HG02759 (cell line): ENCODE results near the gene FBLIM1.
"Not testable (repeated sequence)": the region's sequence is repeated elsewhere in the genome, so short reads cannot be mapped to it uniquely, and the experiment has no call there.

Source experiments
- ATAC-seq: cut with Tn5 transposase; IDR thresholded peaks from one replicate; pipeline ENCODE4 v1.9.1; 2021; ENCODE audit warnings: mild to moderate bottlenecking, moderate library complexity; ENCODE audit not compliant: unreplicated experiment

The FBLIM1 gene

DNA sequence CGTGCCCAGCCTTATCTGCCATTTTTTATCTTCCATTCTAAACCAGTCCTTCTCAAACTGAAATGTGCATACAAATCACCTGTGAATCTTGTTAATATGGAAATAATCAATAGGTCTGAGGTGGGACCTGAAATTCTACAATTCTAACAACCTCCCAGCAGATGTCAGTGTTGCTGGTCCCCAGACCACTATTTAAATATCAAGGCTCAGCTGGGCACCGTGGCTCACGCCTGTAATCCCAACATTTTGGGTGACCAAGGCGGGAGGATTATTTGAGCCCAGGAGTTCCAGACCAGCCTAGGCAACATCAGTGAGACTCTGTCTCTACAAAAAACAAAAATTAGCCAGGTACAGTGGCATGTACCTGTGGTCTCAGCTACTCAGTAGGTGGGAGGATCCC, 44.8 kb downstream of the FBLIM1 start:
- ATAC-seq = no peak

- ATAC-seq = no peak
These were observed 45.5 kb downstream of the FBLIM1 start for GRCh38 chr1:15804060-15804459.

- no peak for ATAC-seq
These were observed 48.5 kb downstream of the FBLIM1 start for GRCh38 chr1:15807121-15807520.

- ATAC-seq = not testable (repeated sequence)
These were observed 49.0 kb downstream of the FBLIM1 start, which contains the start of gene UQCRHL for GRCh38 chr1:15807549-15807948. Gene UQCRHL, minus strand, starts transcription at chr1:15807649. Its CDS starts 0 bp downstream, at chr1:15807649.

DNA sequence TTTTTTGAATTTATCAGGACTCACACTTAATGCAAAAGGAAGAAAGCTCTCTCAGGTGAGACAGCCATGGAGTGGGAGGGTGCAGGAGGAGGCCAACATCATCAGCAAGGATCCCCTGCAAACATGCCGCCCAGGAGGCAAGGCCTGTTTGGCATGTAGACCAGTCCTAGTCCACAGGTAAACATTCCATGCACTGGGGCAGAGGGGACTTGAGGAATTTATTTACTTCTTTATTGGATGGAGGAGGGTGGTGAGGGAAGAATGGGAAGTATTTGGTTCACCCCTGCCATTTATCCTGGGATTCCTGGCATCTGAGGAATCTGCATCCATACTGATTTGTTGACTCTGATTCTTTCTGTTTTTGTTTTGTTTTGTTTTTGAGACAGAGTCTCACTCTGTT, 50.4 kb downstream of the FBLIM1 start:
- ATAC-seq = no peak

DNA sequence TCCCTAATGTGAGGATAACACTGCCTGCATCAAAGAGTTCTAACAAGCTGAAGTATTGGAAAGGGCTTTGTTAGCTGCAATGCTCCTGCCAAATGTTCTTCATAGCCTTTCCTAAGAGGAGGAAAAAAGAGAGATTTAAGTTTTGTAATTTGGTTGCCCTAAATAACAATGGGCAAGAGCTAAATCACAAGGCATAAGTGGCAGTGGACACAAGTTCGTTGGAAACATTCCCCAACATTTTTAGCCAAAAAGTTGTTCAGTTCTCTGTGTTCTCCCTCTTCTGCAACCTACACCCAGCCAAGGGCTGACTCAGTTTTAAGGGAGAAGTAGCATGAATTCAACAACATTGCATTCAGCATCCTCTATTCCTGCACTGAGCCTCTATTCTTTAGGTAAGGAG, 51.5 kb downstream of the FBLIM1 start:
- ATAC-seq = no peak

- ATAC-seq = no peak
These were observed 58.1 kb downstream of the FBLIM1 start for GRCh38 chr1:15816674-15817073.

- no peak for ATAC-seq
These were observed 61.9 kb downstream of the FBLIM1 start for GRCh38 chr1:15820478-15820877.

- no peak for ATAC-seq
These were observed 67.2 kb downstream of the FBLIM1 start for GRCh38 chr1:15825800-15826199.

- ATAC-seq = no peak
These were observed 68.4 kb downstream of the FBLIM1 start for GRCh38 chr1:15826810-15827507.

DNA sequence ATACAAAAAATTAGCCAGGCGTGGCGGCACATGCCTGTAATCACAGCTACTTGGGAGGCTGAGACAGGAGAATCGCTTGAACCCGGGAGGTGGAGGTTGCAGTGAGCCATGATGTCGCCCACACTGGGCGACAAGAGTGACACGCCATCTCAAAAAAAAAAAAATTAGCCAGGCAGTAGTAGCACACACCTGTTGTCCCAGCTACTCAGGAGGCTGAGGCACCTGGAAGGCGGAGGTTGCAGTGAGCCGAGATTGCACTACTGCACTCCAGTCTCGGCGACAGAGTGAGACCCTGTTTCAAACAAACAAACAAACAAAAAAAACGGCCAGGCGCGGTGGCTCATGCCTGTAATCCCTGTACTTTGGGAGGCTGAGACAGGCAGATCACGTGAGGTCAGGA, 69.0 kb downstream of the FBLIM1 start:
- ATAC-seq = not testable (repeated sequence)

DNA sequence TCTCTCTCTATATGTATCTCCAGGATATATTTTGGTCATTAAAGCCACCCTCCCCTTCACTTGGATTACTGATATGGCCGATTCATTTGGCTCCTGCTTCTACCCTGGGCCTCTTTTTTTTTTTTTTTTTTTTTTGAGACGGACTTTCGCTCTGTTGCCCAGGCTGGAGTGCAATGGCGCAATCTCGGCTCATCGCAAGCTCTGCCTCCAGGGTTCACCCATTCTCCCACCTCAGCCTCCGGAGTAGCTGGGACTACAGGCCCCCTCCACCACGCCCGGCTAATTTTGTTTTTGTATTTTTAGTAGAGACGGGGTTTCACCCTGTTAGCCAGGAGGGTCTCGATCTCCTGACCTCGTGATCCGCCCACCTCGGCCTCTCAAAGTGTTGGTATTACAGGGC, 70.3 kb downstream of the FBLIM1 start:
- not testable (repeated sequence) for ATAC-seq

DNA sequence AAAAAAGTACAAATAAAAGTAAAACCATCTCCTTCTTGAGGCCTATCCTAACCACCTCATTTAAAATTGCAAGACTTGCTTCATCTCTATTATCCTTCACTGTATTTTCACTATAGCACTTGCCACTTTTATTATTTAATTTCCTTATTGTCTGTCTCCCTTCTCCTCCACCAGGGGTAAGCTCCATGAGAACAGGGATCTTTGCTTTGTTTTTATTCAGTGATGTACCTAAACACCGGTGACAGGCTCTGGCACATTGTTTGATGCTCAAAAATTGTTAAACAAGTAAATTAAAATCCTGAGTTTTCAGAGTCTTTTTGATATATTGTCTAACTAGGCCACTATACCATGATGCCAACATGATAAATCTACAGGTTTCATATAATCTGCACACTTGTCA, 71.7 kb downstream of the FBLIM1 start:
- ATAC-seq = no peak

GRCh38 chr1:15833069-15833679, 74.6 kb downstream of the FBLIM1 start:
- ATAC-seq = no peak

- no peak for ATAC-seq
These were observed 75.3 kb downstream of the FBLIM1 start for GRCh38 chr1:15833842-15834405.

DNA sequence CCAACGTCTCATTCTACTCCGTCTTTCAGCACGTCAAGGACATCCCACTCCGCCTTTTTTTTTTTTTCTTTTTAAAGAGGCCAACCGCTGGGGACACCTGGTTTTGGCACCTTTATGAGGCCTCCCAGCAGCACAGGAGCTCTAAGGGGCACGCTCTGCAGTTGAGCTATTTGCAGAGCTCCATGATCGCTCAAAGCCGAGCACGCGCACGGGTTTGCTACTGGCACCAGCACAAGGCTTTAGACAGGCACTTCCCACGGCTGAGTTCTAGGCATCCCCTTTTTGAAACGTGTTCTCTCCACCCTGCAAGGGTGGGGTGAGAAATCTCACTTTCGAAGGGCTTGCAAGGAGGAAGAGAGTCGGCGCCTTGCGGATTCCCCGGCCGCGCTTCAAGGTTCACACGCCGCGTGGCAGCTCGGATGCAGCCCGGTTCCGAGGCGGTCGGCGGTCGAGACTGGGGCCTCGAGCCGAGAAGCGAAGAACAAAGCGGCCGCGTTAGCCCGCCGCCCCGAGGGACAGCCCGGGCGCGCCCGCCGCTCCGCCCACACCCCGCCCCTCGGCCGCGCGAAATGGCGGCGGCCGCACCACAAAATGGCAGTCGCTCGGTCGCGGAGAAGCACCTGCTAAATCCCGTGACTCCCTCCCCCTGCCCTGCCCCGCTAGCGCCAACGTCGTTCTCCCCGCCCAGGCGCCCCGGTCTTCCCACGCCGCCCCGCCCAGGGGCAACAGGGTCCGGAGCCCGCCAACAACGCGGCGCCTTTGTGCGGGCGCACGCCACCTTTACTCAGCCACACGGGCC, 76.0 kb downstream of the FBLIM1 start:
- ATAC-seq = peak; percentile 55

GRCh38 chr1:15835205-15835740, 76.7 kb downstream of the FBLIM1 start:
- no peak for ATAC-seq

- peak; percentile 56 for ATAC-seq
These were observed 77.3 kb downstream of the FBLIM1 start for GRCh38 chr1:15835741-15836510.
